Lung (tissue), 12 donors: ENCODE data around the gene BCL2. TPM values are rescaled to one million over a fixed set of nuclear protein-coding genes. Genes with fewer than 3 reads are reported as not detected.
A peak's percentile ranks its signal among the peaks of the same experiment; 100 is the strongest.

Source experiments
- ATAC-seq: fragments of 200-7000 bp; cut with Tn5 transposase; one replicate; pipeline ENCODE4 v1.9.1; 2020; ENCODE audit warnings: moderate number of reproducible peaks; ENCODE audit not compliant: insufficient read depth, low FRiP score
- DNase-seq, 3 donors: peaks; one replicate each; pipeline ENCODE4 v3.0.0-alpha.2; 2013 to 2017
- H3K27ac ChIP-seq, 2 donors: one replicate each; pipeline ENCODE4 v1.5.1; 2013; ENCODE audit warnings: mild to moderate bottlenecking in 2 of 2, moderate library complexity in 2 of 2, control low read depth in 1 of 2, inconsistent platforms in 1 of 2, low read depth in 1 of 2, low read length in 1 of 2
- H3K27me3 ChIP-seq, 3 donors: one replicate each; pipeline ENCODE4 v1.5.1; 2013; ENCODE audit warnings: low read length in 2 of 3; ENCODE audit not compliant: control insufficient read depth in 3 of 3, insufficient read depth in 3 of 3
- H3K36me3 ChIP-seq, 4 donors: one replicate each; pipeline ENCODE4 v1.5.1; 2013; ENCODE audit warnings: low read length in 4 of 4, mild to moderate bottlenecking in 1 of 4, moderate library complexity in 1 of 4; ENCODE audit not compliant: control insufficient read depth in 4 of 4, insufficient read depth in 4 of 4
- H3K4me1 ChIP-seq, 5 donors: one replicate each; pipeline ENCODE4 v1.5.1; 2013; ENCODE audit warnings: low read length in 5 of 5, mild to moderate bottlenecking in 2 of 5, moderate library complexity in 1 of 5; ENCODE audit not compliant: control insufficient read depth in 5 of 5, insufficient read depth in 5 of 5
- H3K4me3 ChIP-seq: one replicate; pipeline ENCODE4 v1.5.1; 2013; ENCODE audit warnings: mild to moderate bottlenecking, control low read depth, moderate library complexity
- H3K9ac ChIP-seq, 2 donors: one replicate each; pipeline ENCODE4 v1.5.1; 2013; ENCODE audit warnings: low read length in 2 of 2, control low read depth in 1 of 2; ENCODE audit not compliant: insufficient read depth in 1 of 2
- H3K9me3 ChIP-seq, 4 donors: one replicate each; pipeline ENCODE4 v1.5.1; 2013; ENCODE audit warnings: low read length in 3 of 4, mild to moderate bottlenecking in 1 of 4, moderate library complexity in 1 of 4; ENCODE audit not compliant: control insufficient read depth in 4 of 4, insufficient read depth in 3 of 4
- CTCF ChIP-seq: IDR thresholded peaks from 2 replicates; pipeline ENCODE4 v1.5.1; 2012; ENCODE audit warnings: mild to moderate bottlenecking; ENCODE audit errors: control extremely low read depth, extremely low read depth
- WGBS, 2 donors: extraction: QIAGEN DNeasy Blood & Tissue Kit; methylation state at CpG; one replicate each; pipeline ENCODE4 v1.1.7; 2013; 5-methylcytosine and 5-hydroxymethylcytosine counted together
- polyA plus RNA-seq, 2 donors: library from polyadenylated mRNA; stranded (reverse); fragments of 200-250 nt; gene quantifications; one replicate each; pipeline ENCODE4 v1.2.1, GENCODE V29; 2013
- total RNA-seq, 2 donors: library from RNA; depleted of rRNA in 1 of 2; stranded (reverse); fragments of >200 nt in 1 of 2; gene quantifications; one replicate each; pipeline ENCODE4 v1.2.1, GENCODE V29; 2014 to 2021
- donor health status: control.
- donor health status: control.
- donor health status: Bipolar disorder and iron deficiency.
- donor health status: healthy.
- donor health status: DM: yes; HTN: yes; CAD: no.

The BCL2 gene
- total and polyA plus RNA-seq, 4 donors, result 1.5 to 30.9 (median 5.3) TPM

GRCh38 chr18:63314062-63314790 lies 5.3 kb downstream of the BCL2 start:
- Histone ChIP-seq H3K9me3 (no peaks in the 10 kb centered on the region), H3K27me3 (no peaks in the 10 kb centered on the region), H3K4me3 (no peak overlapping the region), H3K9ac (no peak overlapping the region), H3K36me3 (no peaks in the 10 kb centered on the region), H3K4me1 (peaks cover 0 to 48% (median 5%) of the 10 kb centered on the region in 5 donors), H3K27ac (peak overlapping the region in 1 of 2 donors; percentile 14)
- TF ChIP-seq CTCF, result no peak
- WGBS, 2 donors, result 51 to 59% methylated on average over 4 of the region's 4 CpGs
- DNase-seq (peak in 1 of 3 donors; percentile 45), ATAC-seq (no peak)

- Histone ChIP-seq H3K9ac (no peak overlapping the region), H3K4me3 (no peak overlapping the region), H3K27me3 (no peaks in the 10 kb centered on the region), H3K4me1 (peaks cover 0 to 44% (median 5%) of the 10 kb centered on the region in 5 donors), H3K9me3 (no peaks in the 10 kb centered on the region), H3K36me3 (no peaks in the 10 kb centered on the region), H3K27ac (no peak overlapping the region)
- WGBS, 2 donors, result 87 to 90% methylated on average over 5 of the region's 5 CpGs
- DNase-seq, result no peak
- TF ChIP-seq CTCF, result no peak
- no peak for ATAC-seq
Observed at GRCh38 chr18:63313396-63313917, 6.1 kb downstream of the BCL2 start.

GRCh38 chr18:63312737-63313395 lies 6.7 kb downstream of the BCL2 start:
- DNase-seq (no peak), ATAC-seq (no peak)
- H3K36me3 ChIP-seq, result no peaks in the 10 kb centered on the region
- no peaks in the 10 kb centered on the region for H3K9me3 ChIP-seq
- peaks cover 0 to 42% (median 6%) of the 10 kb centered on the region in 5 donors for H3K4me1 ChIP-seq
- no peaks in the 10 kb centered on the region for H3K27me3 ChIP-seq
- WGBS, 2 donors, result 74 to 75% methylated on average over 5 of the region's 5 CpGs
- TF ChIP-seq CTCF, result no peak
- H3K27ac ChIP-seq, result no peak overlapping the region
- no peak overlapping the region for H3K4me3 ChIP-seq
- H3K9ac ChIP-seq, result no peak overlapping the region
